K562 (cell line): ENCODE measurements around the gene NTSR1. TPM values are rescaled to one million over a fixed set of nuclear protein-coding genes. Genes with fewer than 3 reads are reported as not detected.

ENCODE experiments used
- CREB1 ChIP-seq, 2 experiments: sonication (generic) in 1 of 2; formaldehyde crosslinking in 1 of 2; IDR thresholded peaks; 2 replicates each; pipeline versions ENCODE4 v1.6.1 to v1.8.0; 2012 to 2022; ENCODE audit warnings: inconsistent platforms in 1 of 2, mild to moderate bottlenecking in 1 of 2, missing genetic modification reagents in 1 of 2, moderate library complexity in 1 of 2
- MAFK ChIP-seq: IDR thresholded peaks from 2 replicates; pipeline ENCODE4 v1.6.1; 2011; ENCODE audit warnings: low read length, improper control_type of control experiment
- NFYB ChIP-seq: IDR thresholded peaks from 2 replicates; pipeline ENCODE4 v1.6.1; 2011; ENCODE audit warnings: mild to moderate bottlenecking, moderate library complexity; ENCODE audit not compliant: insufficient read length; ENCODE audit errors: extremely low read depth
- SREBF2 ChIP-seq: sonication (generic); formaldehyde crosslinking; IDR thresholded peaks from 2 replicates; pipeline ENCODE4 v1.4.0; 2020; ENCODE audit warnings: mild to moderate bottlenecking, missing genetic modification reagents
- ZFPM2 ChIP-seq: fragments of 250-450 bp; sonication (Bioruptor Pico); IDR thresholded peaks from 2 replicates; pipeline ENCODE4 v1.5.1; 2022; ENCODE audit warnings: mild to moderate bottlenecking
- ZKSCAN8 ChIP-seq: fragments of 200-800 bp; sonication (Bioruptor generic); IDR thresholded peaks from 2 replicates; pipeline ENCODE4 v1.6.1; 2016; ENCODE audit warnings: missing genetic modification characterization, missing compliant biosample characterization
- ZNF175 ChIP-seq: fragments of 200-800 bp; sonication (Bioruptor generic); IDR thresholded peaks from 2 replicates; pipeline ENCODE4 v1.6.1; 2016; ENCODE audit warnings: low read depth, mild to moderate bottlenecking, missing genetic modification characterization, missing compliant biosample characterization
- ZSCAN32 ChIP-seq: fragments of 450-650 bp; formaldehyde crosslinking; IDR thresholded peaks from 2 replicates; pipeline ENCODE4 v1.4.0; 2020; ENCODE audit warnings: mild to moderate bottlenecking, moderate library complexity
- polyA plus RNA-seq, 8 experiments: library from polyadenylated mRNA; depleted of rRNA in 4 of 8; stranded (reverse) in 5 of 8; unstranded in 3 of 8; fragments of >200 nt; fragmentation: Nextera tagmentation in 2 of 8; fragmentation: Illumina TruSeq in 1 of 8; extraction: Ambion mirVana in 2 of 8; extraction: Trizol in 1 of 8; gene quantifications; 2 replicates each; pipeline versions ENCODE4 v1.2.1 to v1.2.3, GENCODE V29; 2011 to 2014; ENCODE audit warnings: inconsistent platforms in 1 of 8, missing spikeins in 1 of 8
- total RNA-seq, 7 experiments: library from RNA; depleted of rRNA in 6 of 7; stranded (reverse); fragments of >200 nt in 6 of 7; fragmentation: Illumina TruSeq in 2 of 7; extraction: Trizol in 2 of 7; gene quantifications; 2 replicates each; pipeline versions ENCODE4 v1.2.1 to v1.2.3, GENCODE V29; 2011 to 2021; ENCODE audit warnings: low replicate concordance in 1 of 7
- TF ChIP-seq, protein P1 (sequence below): sonication (generic); formaldehyde crosslinking; IDR thresholded peaks from 2 replicates; pipeline ENCODE4 v1.8.0; 2022; ENCODE audit warnings: mild to moderate bottlenecking, missing genetic modification reagents
- TF ChIP-seq, protein P2 (sequence below): sonication (generic); formaldehyde crosslinking; IDR thresholded peaks from 2 replicates; pipeline ENCODE4 v1.8.0; 2022; ENCODE audit warnings: mild to moderate bottlenecking, missing genetic modification reagents
- TF ChIP-seq, protein P3 (sequence below): fragments of 200-600 bp; sonication (generic); IDR thresholded peaks from one replicate; pipeline ENCODE4 v1.6.1; 2012; ENCODE audit warnings: mild to moderate bottlenecking, low read depth, low read length, inconsistent platforms

Gene NTSR1
- total and polyA plus RNA-seq, 9 of the 15 experiments (the other 6 are each of a cell fraction or from before 2014, with no cell fraction given), result 0.04 to 0.40 (median 0.13) TPM; not detected in 3

GRCh38 chr20:62711703-62712101, 3.1 kb downstream of the NTSR1 start (continued):
- TF ChIP-seq, protein P1, sequence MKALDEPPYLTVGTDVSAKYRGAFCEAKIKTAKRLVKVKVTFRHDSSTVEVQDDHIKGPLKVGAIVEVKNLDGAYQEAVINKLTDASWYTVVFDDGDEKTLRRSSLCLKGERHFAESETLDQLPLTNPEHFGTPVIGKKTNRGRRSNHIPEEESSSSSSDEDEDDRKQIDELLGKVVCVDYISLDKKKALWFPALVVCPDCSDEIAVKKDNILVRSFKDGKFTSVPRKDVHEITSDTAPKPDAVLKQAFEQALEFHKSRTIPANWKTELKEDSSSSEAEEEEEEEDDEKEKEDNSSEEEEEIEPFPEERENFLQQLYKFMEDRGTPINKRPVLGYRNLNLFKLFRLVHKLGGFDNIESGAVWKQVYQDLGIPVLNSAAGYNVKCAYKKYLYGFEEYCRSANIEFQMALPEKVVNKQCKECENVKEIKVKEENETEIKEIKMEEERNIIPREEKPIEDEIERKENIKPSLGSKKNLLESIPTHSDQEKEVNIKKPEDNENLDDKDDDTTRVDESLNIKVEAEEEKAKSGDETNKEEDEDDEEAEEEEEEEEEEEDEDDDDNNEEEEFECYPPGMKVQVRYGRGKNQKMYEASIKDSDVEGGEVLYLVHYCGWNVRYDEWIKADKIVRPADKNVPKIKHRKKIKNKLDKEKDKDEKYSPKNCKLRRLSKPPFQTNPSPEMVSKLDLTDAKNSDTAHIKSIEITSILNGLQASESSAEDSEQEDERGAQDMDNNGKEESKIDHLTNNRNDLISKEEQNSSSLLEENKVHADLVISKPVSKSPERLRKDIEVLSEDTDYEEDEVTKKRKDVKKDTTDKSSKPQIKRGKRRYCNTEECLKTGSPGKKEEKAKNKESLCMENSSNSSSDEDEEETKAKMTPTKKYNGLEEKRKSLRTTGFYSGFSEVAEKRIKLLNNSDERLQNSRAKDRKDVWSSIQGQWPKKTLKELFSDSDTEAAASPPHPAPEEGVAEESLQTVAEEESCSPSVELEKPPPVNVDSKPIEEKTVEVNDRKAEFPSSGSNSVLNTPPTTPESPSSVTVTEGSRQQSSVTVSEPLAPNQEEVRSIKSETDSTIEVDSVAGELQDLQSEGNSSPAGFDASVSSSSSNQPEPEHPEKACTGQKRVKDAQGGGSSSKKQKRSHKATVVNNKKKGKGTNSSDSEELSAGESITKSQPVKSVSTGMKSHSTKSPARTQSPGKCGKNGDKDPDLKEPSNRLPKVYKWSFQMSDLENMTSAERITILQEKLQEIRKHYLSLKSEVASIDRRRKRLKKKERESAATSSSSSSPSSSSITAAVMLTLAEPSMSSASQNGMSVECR, result no peak; the same call in 1 of the 2 replicates
- TF ChIP-seq, protein P2, sequence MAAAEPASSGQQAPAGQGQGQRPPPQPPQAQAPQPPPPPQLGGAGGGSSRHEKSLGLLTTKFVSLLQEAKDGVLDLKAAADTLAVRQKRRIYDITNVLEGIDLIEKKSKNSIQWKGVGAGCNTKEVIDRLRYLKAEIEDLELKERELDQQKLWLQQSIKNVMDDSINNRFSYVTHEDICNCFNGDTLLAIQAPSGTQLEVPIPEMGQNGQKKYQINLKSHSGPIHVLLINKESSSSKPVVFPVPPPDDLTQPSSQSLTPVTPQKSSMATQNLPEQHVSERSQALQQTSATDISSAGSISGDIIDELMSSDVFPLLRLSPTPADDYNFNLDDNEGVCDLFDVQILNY (CRISPR knock-in tag), result no peak
- TF ChIP-seq CREB1 (IDR thresholded peaks at IDR 0.05), result peak; percentile 56; the same call in 1 of the 2 replicates
- peak; percentile 78 for TF ChIP-seq CREB1 (CRISPR knock-in tag; IDR thresholded peaks at IDR 0.05)
- 0 out of 2 replicates have a peak, but pooled peaks have one; percentile 44 for TF ChIP-seq ZKSCAN8 (CRISPR knock-in tag)
- peak; percentile 54 for TF ChIP-seq NFYB
- peak; percentile 24; the same call in 1 of the 2 replicates for TF ChIP-seq MAFK
- TF ChIP-seq ZNF175, result 0 out of 2 replicates have a peak, but pooled peaks have one; percentile 46
- no peak for TF ChIP-seq ZFPM2
- TF ChIP-seq ZSCAN32 (CRISPR knock-in tag), result no peak
- TF ChIP-seq, protein P3, sequence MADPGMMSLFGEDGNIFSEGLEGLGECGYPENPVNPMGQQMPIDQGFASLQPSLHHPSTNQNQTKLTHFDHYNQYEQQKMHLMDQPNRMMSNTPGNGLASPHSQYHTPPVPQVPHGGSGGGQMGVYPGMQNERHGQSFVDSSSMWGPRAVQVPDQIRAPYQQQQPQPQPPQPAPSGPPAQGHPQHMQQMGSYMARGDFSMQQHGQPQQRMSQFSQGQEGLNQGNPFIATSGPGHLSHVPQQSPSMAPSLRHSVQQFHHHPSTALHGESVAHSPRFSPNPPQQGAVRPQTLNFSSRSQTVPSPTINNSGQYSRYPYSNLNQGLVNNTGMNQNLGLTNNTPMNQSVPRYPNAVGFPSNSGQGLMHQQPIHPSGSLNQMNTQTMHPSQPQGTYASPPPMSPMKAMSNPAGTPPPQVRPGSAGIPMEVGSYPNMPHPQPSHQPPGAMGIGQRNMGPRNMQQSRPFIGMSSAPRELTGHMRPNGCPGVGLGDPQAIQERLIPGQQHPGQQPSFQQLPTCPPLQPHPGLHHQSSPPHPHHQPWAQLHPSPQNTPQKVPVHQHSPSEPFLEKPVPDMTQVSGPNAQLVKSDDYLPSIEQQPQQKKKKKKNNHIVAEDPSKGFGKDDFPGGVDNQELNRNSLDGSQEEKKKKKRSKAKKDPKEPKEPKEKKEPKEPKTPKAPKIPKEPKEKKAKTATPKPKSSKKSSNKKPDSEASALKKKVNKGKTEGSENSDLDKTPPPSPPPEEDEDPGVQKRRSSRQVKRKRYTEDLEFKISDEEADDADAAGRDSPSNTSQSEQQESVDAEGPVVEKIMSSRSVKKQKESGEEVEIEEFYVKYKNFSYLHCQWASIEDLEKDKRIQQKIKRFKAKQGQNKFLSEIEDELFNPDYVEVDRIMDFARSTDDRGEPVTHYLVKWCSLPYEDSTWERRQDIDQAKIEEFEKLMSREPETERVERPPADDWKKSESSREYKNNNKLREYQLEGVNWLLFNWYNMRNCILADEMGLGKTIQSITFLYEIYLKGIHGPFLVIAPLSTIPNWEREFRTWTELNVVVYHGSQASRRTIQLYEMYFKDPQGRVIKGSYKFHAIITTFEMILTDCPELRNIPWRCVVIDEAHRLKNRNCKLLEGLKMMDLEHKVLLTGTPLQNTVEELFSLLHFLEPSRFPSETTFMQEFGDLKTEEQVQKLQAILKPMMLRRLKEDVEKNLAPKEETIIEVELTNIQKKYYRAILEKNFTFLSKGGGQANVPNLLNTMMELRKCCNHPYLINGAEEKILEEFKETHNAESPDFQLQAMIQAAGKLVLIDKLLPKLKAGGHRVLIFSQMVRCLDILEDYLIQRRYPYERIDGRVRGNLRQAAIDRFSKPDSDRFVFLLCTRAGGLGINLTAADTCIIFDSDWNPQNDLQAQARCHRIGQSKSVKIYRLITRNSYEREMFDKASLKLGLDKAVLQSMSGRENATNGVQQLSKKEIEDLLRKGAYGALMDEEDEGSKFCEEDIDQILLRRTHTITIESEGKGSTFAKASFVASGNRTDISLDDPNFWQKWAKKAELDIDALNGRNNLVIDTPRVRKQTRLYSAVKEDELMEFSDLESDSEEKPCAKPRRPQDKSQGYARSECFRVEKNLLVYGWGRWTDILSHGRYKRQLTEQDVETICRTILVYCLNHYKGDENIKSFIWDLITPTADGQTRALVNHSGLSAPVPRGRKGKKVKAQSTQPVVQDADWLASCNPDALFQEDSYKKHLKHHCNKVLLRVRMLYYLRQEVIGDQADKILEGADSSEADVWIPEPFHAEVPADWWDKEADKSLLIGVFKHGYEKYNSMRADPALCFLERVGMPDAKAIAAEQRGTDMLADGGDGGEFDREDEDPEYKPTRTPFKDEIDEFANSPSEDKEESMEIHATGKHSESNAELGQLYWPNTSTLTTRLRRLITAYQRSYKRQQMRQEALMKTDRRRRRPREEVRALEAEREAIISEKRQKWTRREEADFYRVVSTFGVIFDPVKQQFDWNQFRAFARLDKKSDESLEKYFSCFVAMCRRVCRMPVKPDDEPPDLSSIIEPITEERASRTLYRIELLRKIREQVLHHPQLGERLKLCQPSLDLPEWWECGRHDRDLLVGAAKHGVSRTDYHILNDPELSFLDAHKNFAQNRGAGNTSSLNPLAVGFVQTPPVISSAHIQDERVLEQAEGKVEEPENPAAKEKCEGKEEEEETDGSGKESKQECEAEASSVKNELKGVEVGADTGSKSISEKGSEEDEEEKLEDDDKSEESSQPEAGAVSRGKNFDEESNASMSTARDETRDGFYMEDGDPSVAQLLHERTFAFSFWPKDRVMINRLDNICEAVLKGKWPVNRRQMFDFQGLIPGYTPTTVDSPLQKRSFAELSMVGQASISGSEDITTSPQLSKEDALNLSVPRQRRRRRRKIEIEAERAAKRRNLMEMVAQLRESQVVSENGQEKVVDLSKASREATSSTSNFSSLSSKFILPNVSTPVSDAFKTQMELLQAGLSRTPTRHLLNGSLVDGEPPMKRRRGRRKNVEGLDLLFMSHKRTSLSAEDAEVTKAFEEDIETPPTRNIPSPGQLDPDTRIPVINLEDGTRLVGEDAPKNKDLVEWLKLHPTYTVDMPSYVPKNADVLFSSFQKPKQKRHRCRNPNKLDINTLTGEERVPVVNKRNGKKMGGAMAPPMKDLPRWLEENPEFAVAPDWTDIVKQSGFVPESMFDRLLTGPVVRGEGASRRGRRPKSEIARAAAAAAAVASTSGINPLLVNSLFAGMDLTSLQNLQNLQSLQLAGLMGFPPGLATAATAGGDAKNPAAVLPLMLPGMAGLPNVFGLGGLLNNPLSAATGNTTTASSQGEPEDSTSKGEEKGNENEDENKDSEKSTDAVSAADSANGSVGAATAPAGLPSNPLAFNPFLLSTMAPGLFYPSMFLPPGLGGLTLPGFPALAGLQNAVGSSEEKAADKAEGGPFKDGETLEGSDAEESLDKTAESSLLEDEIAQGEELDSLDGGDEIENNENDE, result no peak
- TF ChIP-seq SREBF2 (CRISPR knock-in tag), result no peak
